HepG2 (cell line): ENCODE results near the gene SPEM2. TPM values are rescaled to one million over a fixed set of nuclear protein-coding genes. Genes with fewer than 3 reads are reported as not detected.
A peak's percentile ranks its signal among the peaks of the same experiment; 100 is the strongest.

Experiments used
- ATAC-seq: fragments of 200-7000 bp; cut with Tn5 transposase; 3 replicates; pipeline ENCODE4 v1.9.1; 2020; ENCODE audit warnings: mild to moderate bottlenecking, moderate library complexity
- BruUV-seq: library from RNA; stranded (reverse); fragments of 400-500 nt; replicated peaks from 2 replicates; lab custom pipeline; 2021; lab: Mats Ljungman, UMichigan
- CTCF ChIA-PET: fragments of 300-600 bp; formaldehyde crosslinking; extraction: SDS; loops from one replicate; lab custom pipeline; 2021; ENCODE audit warnings: low total read pairs, inconsistent platforms, low intra/inter-chr PET ratio; lab: Yijun Ruan, JAX
- POLR2A ChIA-PET: fragments of 350-600 bp; sonication (Branson Sonifier 250); formaldehyde crosslinking; loops from one replicate; lab custom pipeline; 2020; ENCODE audit warnings: antibody characterized with exemption, inconsistent platforms; lab: Yijun Ruan, JAX
- DNase-seq: peaks from one replicate; pipeline ENCODE4 v3.0.0-alpha.2; 2015; ENCODE audit warnings: low spot score
- FAIRE-seq: peaks from 3 replicates; lab custom pipeline; 2011; peaks lifted over from hg19 to GRCh38; lab: Jason Lieb, UNC
- H2AFZ ChIP-seq: one replicate; pipeline ENCODE4 v1.6.1; 2011; ENCODE audit warnings: low read length, inconsistent platforms
- H3K27ac ChIP-seq: fragments of 300-600 bp; 3 replicates; pipeline ENCODE4 v1.8.0; 2011; ENCODE audit warnings: mixed run types, mild to moderate bottlenecking, mixed read lengths, low read length, inconsistent platforms; ENCODE audit not compliant: insufficient read depth; ENCODE audit errors: extremely low read length
- H3K27me3 ChIP-seq, 2 experiments: fragments of 200-600 bp in 1 of 2; 2 replicates in 1 of 2; 3 replicates in 1 of 2; pipeline versions ENCODE4 v1.6.0 to v1.8.0; 2011; ENCODE audit warnings: low read length in 2 of 2, mild to moderate bottlenecking in 2 of 2, moderate library complexity in 2 of 2, inconsistent platforms in 1 of 2; ENCODE audit not compliant: insufficient read depth in 2 of 2, control insufficient read depth in 1 of 2
- H3K36me3 ChIP-seq, 2 experiments: fragments of 200-600 bp in 1 of 2; replicated peaks in 1 of 2; 2 replicates in 1 of 2; 3 replicates in 1 of 2; pipeline versions ENCODE4 v1.5.1 to v1.8.0; 2011; ENCODE audit warnings: low read length in 2 of 2, inconsistent platforms in 1 of 2; ENCODE audit not compliant: insufficient read depth in 2 of 2, control insufficient read depth in 1 of 2
- H3K4me1 ChIP-seq: 2 replicates; pipeline ENCODE4 v1.5.1; 2012; ENCODE audit warnings: low read length, inconsistent platforms; ENCODE audit not compliant: insufficient read depth
- H3K4me2 ChIP-seq: 2 replicates; pipeline ENCODE4 v1.6.0; 2011; ENCODE audit warnings: low read depth, low read length, inconsistent platforms
- H3K4me3 ChIP-seq, 3 experiments: fragments of 200-600 bp in 1 of 3; sonication (generic), shearing (Covaris generic) in 1 of 3; replicated peaks in 1 of 3; 2 replicates each; pipeline ENCODE4 v1.5.1; 2011 to 2016; ENCODE audit warnings: low read length in 3 of 3, inconsistent platforms in 2 of 3, low read depth in 2 of 3, mild to moderate bottlenecking in 2 of 3, control low read depth in 1 of 3, mixed read lengths in 1 of 3; ENCODE audit not compliant: insufficient read depth in 1 of 3
- H3K79me2 ChIP-seq: one replicate; pipeline ENCODE4 v1.6.1; 2011; ENCODE audit warnings: low read length, inconsistent platforms; ENCODE audit not compliant: insufficient read depth
- H3K9ac ChIP-seq: 2 replicates; pipeline ENCODE4 v1.6.0; 2011; ENCODE audit warnings: mild to moderate bottlenecking, low read depth, low read length, inconsistent platforms; ENCODE audit not compliant: insufficient read depth
- H3K9me3 ChIP-seq: 2 replicates; pipeline ENCODE4 v1.5.1; 2012; ENCODE audit warnings: mild to moderate bottlenecking, low read length
- H4K20me1 ChIP-seq: 2 replicates; pipeline ENCODE4 v1.6.0; 2011; ENCODE audit warnings: inconsistent platforms, mild to moderate bottlenecking, low read length, moderate library complexity; ENCODE audit not compliant: insufficient read depth
- ATM ChIP-seq: fragments of 450-650 bp; IDR thresholded peaks from 2 replicates; pipeline ENCODE4 v1.7.1; 2017; ENCODE audit warnings: mild to moderate bottlenecking, borderline replicate concordance
- E2F5 ChIP-seq: sonication (generic); formaldehyde crosslinking; conservative IDR thresholded peaks from 2 replicates; pipeline ENCODE4 v1.4.0; 2020; ENCODE audit warnings: missing genetic modification reagents
- LRRFIP1 ChIP-seq: sonication (generic); formaldehyde crosslinking; conservative IDR thresholded peaks from 2 replicates; pipeline ENCODE4 v1.4.0; 2020; ENCODE audit warnings: missing genetic modification reagents
- PLRG1 ChIP-seq: fragments of 450-650 bp; conservative IDR thresholded peaks from 2 replicates; pipeline ENCODE4 v1.6.1; 2016
- SRF ChIP-seq: IDR thresholded peaks from 2 replicates; pipeline ENCODE4 v1.6.1; 2011; ENCODE audit warnings: mild to moderate bottlenecking, low read depth, low read length, moderate library complexity
- YEATS2 ChIP-seq: sonication (generic); formaldehyde crosslinking; IDR thresholded peaks from 2 replicates; pipeline ENCODE4 v1.4.0; 2020; ENCODE audit warnings: missing genetic modification reagents, borderline replicate concordance
- ZMAT5 ChIP-seq: sonication (generic); formaldehyde crosslinking; IDR thresholded peaks from 2 replicates; pipeline ENCODE4 v1.5.0; 2020; ENCODE audit warnings: mild to moderate bottlenecking, low read depth, missing genetic modification reagents, borderline replicate concordance
- ZNF136 ChIP-seq: sonication (generic); formaldehyde crosslinking; IDR thresholded peaks from 2 replicates; pipeline ENCODE4 v1.8.1; 2022; ENCODE audit warnings: low read depth, mild to moderate bottlenecking, moderate library complexity, missing genetic modification reagents
- ZNF280D ChIP-seq: sonication (generic); formaldehyde crosslinking; IDR thresholded peaks from 2 replicates; pipeline ENCODE4 v1.5.1; 2020; ENCODE audit warnings: mild to moderate bottlenecking, missing genetic modification reagents
- ZNF563 ChIP-seq: sonication (generic); formaldehyde crosslinking; IDR thresholded peaks from 2 replicates; pipeline ENCODE4 v1.8.0; 2022; ENCODE audit warnings: mild to moderate bottlenecking, moderate library complexity, missing genetic modification reagents
- ZNF839 ChIP-seq: sonication (generic); formaldehyde crosslinking; IDR thresholded peaks from 2 replicates; pipeline ENCODE4 v1.4.0; 2020; ENCODE audit warnings: missing genetic modification reagents, mild to moderate bottlenecking, borderline replicate concordance
- WGBS: methylation state at CpG from one replicate; pipeline ENCODE4 v1.1.6; 2017; ENCODE audit warnings: low lambda C conversion rate; 5-methylcytosine and 5-hydroxymethylcytosine counted together
- in situ Hi-C: cut with HindIII; loops from 2 replicates; pipeline ENCODE4 v1.10.0; 2017; ENCODE audit warnings: low pct_unique_long_range_greater_than_20kb; ENCODE audit not compliant: extremely low pct_ligation_motif_present
- intact Hi-C: fragments of 100-400 bp; cut with micrococcal nuclease; formaldehyde crosslinking; loops from one replicate; pipeline ENCODE4 v1.10.0; 2022; ENCODE audit not compliant: unreplicated experiment
- polyA plus RNA-seq, 8 experiments: library from polyadenylated mRNA; depleted of rRNA in 3 of 8; stranded (reverse) in 7 of 8; unstranded in 1 of 8; fragments of >200 nt; fragmentation: Illumina TruSeq in 4 of 8; extraction: Trizol in 4 of 8; gene quantifications; 2 replicates each; pipeline versions ENCODE4 v1.2.1 to v1.2.3, GENCODE V29; 2011 to 2016; ENCODE audit warnings: low read depth in 4 of 8, missing spikeins in 1 of 8, mixed read lengths in 1 of 8; ENCODE audit not compliant: insufficient read depth in 1 of 8
- total RNA-seq, 5 experiments: library from RNA; depleted of rRNA; stranded (reverse); fragments of >200 nt; fragmentation: Illumina TruSeq; extraction: Trizol; gene quantifications; 2 replicates each; pipeline ENCODE4 v1.2.3, GENCODE V29; 2016; ENCODE audit warnings: low read depth in 1 of 5

The SPEM2 gene
- total and polyA plus RNA-seq, 2 of the 13 experiments (the other 11 are each of a cell fraction or from before 2014, with no cell fraction given): not detected

- DNase-seq (no peak), FAIRE-seq (no peak), ATAC-seq (no peak)
- H3K27me3 ChIP-seq: no peaks in the 10 kb centered on the region
- peaks cover 34% of the 10 kb centered on the region for H3K79me2 ChIP-seq
- BruUV-seq: TSS peak; percentile 22
- H3K9ac ChIP-seq: no peak overlapping the region
- TF ChIP-seq E2F5 (CRISPR knock-in tag) (no peak), ZMAT5 (CRISPR knock-in tag) (no peak), ZNF136 (CRISPR knock-in tag) (no peak), ATM (no peak), YEATS2 (CRISPR knock-in tag) (no peak), ZNF839 (CRISPR knock-in tag) (no peak), LRRFIP1 (CRISPR knock-in tag) (no peak), PLRG1 (no peak), ZNF563 (no peak), ZNF280D (no peak), SRF (no peak)
- peaks cover 59% of the 10 kb centered on the region for H3K4me1 ChIP-seq
- no peak overlapping the region for H3K27ac ChIP-seq
- in situ Hi-C loops: no loop called here
- intact Hi-C loops: no loop called here
- H3K4me3 ChIP-seq: no peak overlapping the region
- H4K20me1 ChIP-seq: peaks cover 24% of the 10 kb centered on the region
- POLR2A ChIA-PET: interaction anchor here (0.7 kb wide), 2 partner anchors 26 to 414 kb away, joined by 3 read pairs; no protein-coding TSS in a partner anchor
- H3K9me3 ChIP-seq: no peaks in the 10 kb centered on the region
- CTCF ChIA-PET: no interaction called here
- H2AFZ ChIP-seq: no peak overlapping the region
- no peak overlapping the region for H3K4me2 ChIP-seq
- H3K36me3 ChIP-seq: no peaks in the 10 kb centered on the region; a peak in 1 of 5 replicates
- WGBS: 100% methylated on average over 2 of the region's 2 CpGs
Measured at GRCh38 chr17:7471729-7472128, 46.3 kb downstream of the SPEM2 start.
